HG03025 (cell line): Measurements from ENCODE around the gene CDC25B.
A peak's percentile ranks its signal among the peaks of the same experiment; 100 is the strongest.
"Not testable (repeated sequence)": the region's sequence is repeated elsewhere in the genome, so short reads cannot be mapped to it uniquely, and the experiment has no call there.

Experiments used
- ATAC-seq: cut with Tn5 transposase; IDR thresholded peaks from one replicate; pipeline ENCODE4 v1.9.1; 2021; ENCODE audit warnings: mild to moderate bottlenecking, moderate library complexity; ENCODE audit not compliant: unreplicated experiment, low FRiP score

Gene CDC25B

GRCh38 chr20:3821996-3822395, 25.9 kb downstream of the CDC25B start:
- no peak for ATAC-seq

- no peak for ATAC-seq
These were observed 27.8 kb downstream of the CDC25B start for GRCh38 chr20:3823881-3824280.

- ATAC-seq: no peak
These were observed 29.4 kb downstream of the CDC25B start for GRCh38 chr20:3825526-3825925.

GRCh38 chr20:3826420-3826819, 30.3 kb downstream of the CDC25B start:
- ATAC-seq: no peak

- no peak for ATAC-seq
These were observed 32.7 kb downstream of the CDC25B start for GRCh38 chr20:3828798-3829197.

GRCh38 chr20:3829891-3830290, 33.8 kb downstream of the CDC25B start:
- not testable (repeated sequence) for ATAC-seq

- no peak for ATAC-seq
These were observed 40.0 kb downstream of the CDC25B start for GRCh38 chr20:3836132-3836531.

GRCh38 chr20:3839328-3839727, 43.2 kb downstream of the CDC25B start:
- no peak for ATAC-seq

GRCh38 chr20:3840201-3840600, 44.1 kb downstream of the CDC25B start:
- not testable (repeated sequence) for ATAC-seq

GRCh38 chr20:3842348-3842930, 46.3 kb downstream of the CDC25B start:
- no peak for ATAC-seq

GRCh38 chr20:3843490-3843889, 47.4 kb downstream of the CDC25B start:
- no peak for ATAC-seq

GRCh38 chr20:3843990-3844619, 48.0 kb downstream of the CDC25B start:
- ATAC-seq: not testable (repeated sequence)

- ATAC-seq: no peak
These were observed 50.2 kb downstream of the CDC25B start for GRCh38 chr20:3846378-3846739.

- peak; percentile 80 for ATAC-seq
These were observed 50.8 kb downstream of the CDC25B start, which contains the start of gene MAVS for GRCh38 chr20:3846740-3847428. TSS of gene MAVS (plus strand) at chr20:3846834. CDS start at chr20:3854625, 7,791 bp downstream.

- ATAC-seq: no peak
These were observed 51.4 kb downstream of the CDC25B start for GRCh38 chr20:3847429-3847940.

- ATAC-seq: no peak
These were observed 52.5 kb downstream of the CDC25B start for GRCh38 chr20:3848565-3848964.

GRCh38 chr20:3854462-3854871, 58.4 kb downstream of the CDC25B start:
- ATAC-seq: no peak
